IPS-18c (cell line): ENCODE results near the gene CNTNAP2.
"Not testable (repeated sequence)": the region's sequence is repeated elsewhere in the genome, so short reads cannot be mapped to it uniquely, and the experiment has no call there.

Experiments used
- H3K4me3 ChIP-seq: 2 replicates; pipeline ENCODE4 v1.7.0; 2013; ENCODE audit warnings: low read depth, mild to moderate bottlenecking, low read length, moderate library complexity; ENCODE audit not compliant: insufficient read depth
- H3K9me3 ChIP-seq: one replicate; pipeline ENCODE4 v1.6.1; 2013; ENCODE audit warnings: mild to moderate bottlenecking, low read length, moderate library complexity; ENCODE audit not compliant: control insufficient read depth, insufficient read depth

Gene CNTNAP2

DNA sequence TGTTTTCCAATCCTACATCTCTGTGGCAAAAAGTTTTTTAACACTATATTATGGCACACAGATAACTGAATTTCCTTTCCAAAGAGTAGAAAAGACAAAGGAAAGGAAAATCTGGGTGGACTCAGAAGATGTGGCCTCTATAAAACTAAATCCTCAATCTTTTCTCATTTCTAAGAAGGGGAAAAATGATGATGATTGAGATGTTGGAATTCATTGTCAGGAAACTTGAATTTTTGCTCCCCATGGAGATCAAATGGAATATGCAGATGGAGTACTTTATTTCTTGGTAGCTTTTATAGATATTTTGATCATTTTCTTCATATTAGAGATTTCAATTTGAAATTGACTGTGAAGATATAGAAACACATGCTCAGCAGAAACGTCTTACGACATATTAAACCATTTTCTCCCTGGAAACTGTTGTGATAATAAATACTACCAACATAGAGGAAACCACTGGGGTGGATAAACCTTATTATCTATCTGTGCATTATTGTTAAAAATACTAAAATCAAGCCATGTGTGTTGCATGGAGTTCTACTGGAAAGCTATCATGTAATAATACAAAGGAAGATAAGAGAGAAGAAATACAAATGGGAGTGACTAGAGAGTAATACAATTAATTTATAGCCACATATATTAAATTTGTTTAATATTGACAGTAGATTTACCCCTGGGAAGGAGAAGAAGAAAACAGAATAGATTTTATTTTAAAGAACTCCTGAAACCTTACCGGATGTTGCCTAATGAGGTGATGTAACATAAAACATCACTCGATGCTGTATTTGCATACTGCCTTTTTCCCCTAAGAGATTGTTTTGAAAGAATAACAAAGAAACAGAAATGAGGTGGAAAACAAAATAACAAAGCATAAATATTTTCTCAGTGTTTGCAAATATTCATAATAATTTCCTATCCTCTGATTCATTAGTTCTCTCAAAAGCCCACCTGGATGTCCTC lies 1542.7 kb downstream of the CNTNAP2 start:
- H3K4me3 ChIP-seq: no peak overlapping the region
- H3K9me3 ChIP-seq: no peaks in the 10 kb centered on the region

DNA sequence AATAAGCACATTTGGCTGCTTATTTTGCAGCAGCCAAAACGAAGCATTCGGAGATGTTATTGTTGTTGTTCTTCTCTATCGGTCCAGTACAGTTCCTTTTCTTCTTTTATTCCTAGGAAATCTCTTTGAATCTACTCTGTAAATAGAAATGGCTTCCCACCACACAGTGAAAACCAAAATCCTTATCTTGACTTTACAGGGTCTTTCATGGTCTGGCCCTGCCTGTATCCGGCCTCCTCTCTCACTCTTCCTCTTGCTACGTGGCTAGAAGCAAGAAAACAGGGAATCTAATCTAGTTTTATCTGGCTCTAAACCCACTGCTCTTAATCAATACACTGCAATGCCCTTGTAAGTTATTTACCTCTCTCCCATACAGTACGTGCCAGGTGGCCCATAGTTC lies 1547.9 kb downstream of the CNTNAP2 start:
- Histone ChIP-seq H3K4me3 (no peak overlapping the region), H3K9me3 (no peaks in the 10 kb centered on the region)

DNA sequence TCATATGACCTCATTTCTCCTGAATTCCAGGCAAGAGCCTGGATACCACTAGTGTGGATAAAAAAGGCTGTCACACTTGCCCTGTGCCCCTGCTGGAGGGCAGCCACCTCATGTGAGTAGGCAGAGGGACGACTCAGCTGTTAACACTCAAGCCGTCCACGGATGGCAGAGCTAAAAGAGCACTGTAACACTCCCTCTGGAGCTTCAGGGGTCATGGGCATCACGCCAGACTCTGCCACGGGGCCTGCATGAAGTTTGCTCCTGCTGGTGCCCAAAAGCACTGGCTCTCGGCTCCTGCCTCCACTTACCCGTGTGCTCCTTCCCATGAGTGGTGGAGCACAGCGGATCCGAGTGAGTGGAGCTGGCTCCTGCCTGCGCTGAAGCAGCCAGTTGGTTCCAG lies 1554.2 kb downstream of the CNTNAP2 start:
- H3K9me3 ChIP-seq: no peaks in the 10 kb centered on the region

DNA sequence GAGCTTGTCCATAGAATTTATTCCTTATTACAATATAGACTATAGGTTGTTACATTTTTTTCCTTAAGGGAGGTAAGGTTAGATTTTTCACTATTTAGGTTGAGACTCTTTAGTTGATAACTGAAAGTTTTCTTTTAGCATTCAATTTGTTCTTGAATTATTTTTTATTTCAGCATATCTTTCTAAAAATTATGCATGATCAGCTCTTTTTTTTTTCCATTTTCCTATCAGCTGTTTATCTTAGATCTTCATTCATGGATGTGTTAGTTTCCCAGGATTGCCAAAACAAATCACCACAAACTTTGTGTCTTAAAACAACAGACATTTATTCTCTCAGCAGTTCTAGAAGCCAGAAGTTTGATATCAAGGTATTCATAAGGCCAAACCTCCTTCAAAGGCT lies 1558.1 kb downstream of the CNTNAP2 start:
- Histone ChIP-seq H3K4me3 (no peak overlapping the region), H3K9me3 (no peaks in the 10 kb centered on the region)

More for the DNA sequence above, 1554.2 kb downstream of the CNTNAP2 start:
- no peak overlapping the region for H3K4me3 ChIP-seq

DNA sequence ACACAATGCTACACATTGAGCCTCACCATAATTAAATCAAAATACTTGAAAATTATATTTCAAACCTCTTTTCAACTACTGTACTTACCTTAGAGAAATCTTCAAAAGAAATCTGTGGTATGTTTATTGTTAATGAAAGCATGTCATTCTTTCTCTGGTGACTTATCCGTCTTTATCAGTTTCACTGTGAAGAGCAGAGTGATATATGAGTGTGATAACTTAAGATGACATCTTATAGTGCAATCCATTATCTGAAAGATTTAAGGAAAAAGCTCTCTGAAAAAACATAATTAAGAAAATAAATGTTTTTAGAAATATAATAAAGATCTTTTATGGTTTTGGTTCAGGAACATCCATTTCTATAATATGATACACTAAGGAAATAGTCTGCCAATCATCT lies 1562.3 kb downstream of the CNTNAP2 start:
- no peak overlapping the region for H3K4me3 ChIP-seq
- H3K9me3 ChIP-seq: no peaks in the 10 kb centered on the region

DNA sequence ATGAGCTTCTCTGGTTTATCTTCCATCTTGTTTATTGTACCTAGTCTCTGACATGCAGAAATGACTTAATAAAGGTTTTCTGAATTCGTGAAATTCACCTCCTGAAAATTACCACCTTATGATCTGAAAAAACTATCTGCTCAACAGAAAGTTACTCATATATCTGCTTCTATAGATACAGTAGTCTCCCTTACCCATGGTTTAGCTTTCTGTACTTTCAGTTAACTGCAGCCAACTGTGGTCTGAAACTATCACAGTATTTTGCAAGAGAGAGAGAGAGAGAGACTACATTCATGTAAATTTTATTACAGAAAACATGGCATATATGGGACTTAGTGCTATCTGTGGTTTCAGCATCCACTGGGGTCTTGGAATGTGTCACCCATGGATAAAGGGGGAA lies 1564.9 kb downstream of the CNTNAP2 start:
- no peak overlapping the region for H3K4me3 ChIP-seq
- H3K9me3 ChIP-seq: no peaks in the 10 kb centered on the region

DNA sequence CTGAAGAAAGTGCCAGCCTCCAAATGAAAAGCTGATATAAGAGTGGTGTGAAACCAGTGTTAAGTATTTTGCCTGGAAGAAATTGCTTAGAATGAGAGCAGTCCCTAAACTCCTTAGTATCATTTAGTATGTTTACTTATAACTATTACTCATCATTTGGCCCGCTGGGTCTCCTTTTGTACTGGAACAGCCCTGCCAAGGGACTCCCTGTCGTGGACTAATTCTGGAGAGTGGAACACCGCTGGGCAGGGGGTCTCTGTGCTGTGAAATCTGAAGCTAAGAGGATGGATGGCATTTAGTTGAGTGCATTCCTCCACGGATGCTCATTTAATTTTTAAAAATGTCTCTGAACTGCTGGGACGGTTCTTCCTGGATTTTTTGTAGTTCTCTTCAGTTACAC lies 1584.1 kb downstream of the CNTNAP2 start:
- no peak overlapping the region for H3K4me3 ChIP-seq
- no peaks in the 10 kb centered on the region for H3K9me3 ChIP-seq

DNA sequence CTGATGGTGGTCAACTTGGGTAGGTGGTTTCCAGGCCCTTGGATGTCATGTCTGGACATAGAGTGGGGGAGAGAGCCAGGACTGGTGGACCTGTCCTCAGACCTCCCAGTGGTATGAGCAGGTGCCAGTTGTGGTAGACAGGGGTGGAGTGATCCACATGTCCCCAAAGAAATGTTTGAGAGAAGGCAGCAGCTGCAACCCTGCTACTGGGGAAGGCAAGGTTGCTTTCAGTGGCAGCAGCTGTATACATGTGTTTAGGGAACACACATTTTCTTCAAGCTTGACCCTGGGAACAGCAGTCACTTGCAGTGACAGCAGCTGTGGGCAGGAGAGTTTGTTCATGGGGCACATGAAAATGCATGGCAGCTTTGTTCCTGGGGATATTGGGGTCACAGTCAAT lies 1591.3 kb downstream of the CNTNAP2 start:
- Histone ChIP-seq H3K9me3 (peaks cover 2% of the 10 kb centered on the region), H3K4me3 (no peak overlapping the region)

DNA sequence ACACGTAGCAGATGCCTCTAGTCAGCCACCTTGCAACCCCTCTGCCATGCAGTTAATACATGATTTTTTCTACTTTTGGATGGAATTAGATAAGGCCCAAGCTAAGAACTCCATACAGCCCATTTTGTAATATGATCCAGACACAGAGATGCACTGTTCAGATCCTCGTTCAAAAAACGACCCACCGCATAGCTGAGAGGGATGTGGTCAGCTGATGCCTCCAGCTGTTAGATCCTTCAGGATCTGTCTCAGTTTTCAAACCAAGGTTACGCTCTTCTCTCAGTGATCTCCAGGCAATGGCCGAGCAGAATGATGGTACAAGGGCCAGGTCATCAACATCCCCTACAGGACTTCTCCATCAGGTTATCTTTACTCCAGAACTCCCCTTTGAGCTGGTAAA lies 1592.3 kb downstream of the CNTNAP2 start:
- H3K9me3 ChIP-seq: peaks cover 2% of the 10 kb centered on the region
- H3K4me3 ChIP-seq: no peak overlapping the region

DNA sequence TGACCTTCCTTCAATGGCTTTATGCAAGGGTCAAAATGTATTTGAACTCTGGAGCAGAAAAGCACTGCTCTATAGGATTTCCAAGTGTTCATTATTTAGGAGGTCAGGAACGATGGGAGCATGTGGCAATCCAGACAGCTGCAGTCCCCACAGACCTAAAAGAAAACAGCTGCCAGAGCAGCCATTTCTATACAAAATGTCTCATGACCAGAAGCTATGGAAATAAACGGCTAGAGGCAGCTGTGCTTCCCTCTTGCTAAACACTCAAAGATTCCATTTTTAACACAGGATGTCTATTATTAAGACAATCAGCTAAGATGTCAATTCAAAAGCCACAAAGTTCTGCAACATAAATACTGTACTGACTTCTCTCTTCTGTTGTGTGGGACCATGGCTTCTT lies 1594.8 kb downstream of the CNTNAP2 start:
- peaks cover 2% of the 10 kb centered on the region for H3K9me3 ChIP-seq
- no peak overlapping the region for H3K4me3 ChIP-seq

DNA sequence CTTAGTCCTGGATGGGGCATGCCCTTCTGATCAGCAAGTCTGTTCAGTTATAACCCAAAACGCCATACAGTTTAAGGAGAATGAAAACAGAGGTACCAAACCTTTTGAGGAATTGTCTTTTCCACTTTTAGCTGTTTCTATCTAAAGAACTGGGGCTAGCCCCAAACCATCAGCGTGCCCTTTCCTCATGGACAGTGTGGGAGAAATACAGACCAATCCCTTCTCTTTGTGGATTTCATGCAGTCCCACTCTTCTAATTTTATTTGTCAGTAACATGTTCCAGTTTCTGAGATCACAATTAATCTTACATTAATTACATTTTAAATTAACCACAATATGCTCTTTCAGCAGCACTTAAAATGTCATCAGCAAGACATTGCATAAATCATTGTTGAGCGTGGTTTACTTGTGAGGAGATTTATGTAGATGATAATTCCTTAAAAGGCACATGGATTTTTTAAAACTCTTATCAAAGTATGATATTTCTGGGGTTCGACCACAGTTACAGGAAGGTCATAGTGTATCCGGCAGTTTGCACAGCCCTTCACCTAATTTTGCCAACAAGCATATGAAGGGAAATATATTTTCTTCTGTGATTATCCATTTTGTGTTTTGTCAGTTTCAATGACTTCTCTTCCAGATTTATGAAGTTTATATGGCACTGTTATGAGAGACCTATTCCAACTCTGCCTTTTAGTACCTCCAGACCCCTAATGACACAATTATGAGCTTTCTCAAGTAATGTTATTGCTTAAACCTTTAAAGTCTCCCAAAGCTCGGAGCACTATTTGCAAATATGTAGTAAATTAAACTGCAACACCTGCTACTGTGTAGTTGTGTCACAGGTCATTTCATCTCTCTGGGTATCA lies 1605.6 kb downstream of the CNTNAP2 start:
- H3K9me3 ChIP-seq: no peaks in the 10 kb centered on the region
- no peak overlapping the region for H3K4me3 ChIP-seq

DNA sequence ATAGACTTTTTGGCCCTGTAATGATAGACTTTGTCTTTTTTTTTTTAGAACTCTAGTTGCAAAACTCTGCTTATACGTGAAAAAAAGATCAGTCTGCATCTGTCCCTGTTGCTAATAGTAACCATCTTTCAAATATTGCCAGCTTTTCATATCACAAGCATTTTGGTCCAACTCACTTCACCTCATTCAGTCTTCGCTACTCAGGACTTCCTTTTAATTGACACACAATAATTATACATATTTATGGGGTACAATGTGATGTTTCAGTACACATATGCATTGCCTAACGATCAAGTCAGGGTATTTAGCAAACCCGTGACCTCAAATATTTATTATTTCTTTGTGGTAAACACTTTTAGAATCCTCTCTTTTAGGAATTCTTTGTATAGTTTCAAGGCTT lies 1606.9 kb downstream of the CNTNAP2 start:
- H3K4me3 ChIP-seq: no peak overlapping the region

DNA sequence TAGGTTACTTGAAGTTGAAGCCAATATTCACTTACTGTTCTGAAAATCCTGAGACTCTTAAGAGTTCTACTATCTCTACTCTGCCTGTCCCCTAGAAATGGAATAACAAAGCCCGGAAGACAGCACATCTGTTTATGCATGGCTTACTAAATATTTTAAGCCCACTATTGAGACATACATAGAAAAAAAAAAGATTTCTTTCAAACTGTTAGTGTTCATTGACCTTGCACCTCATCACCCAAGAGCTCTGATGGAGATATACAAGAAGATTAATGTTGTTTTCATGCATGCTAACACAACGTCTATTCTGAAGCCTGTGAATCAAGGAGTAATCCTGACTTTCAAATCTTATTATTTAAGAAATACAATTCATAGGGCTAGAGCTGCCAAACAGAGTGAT lies 1614.7 kb downstream of the CNTNAP2 start:
- no peaks in the 10 kb centered on the region for H3K9me3 ChIP-seq
- H3K4me3 ChIP-seq: no peak overlapping the region

More for the DNA sequence above, 1606.9 kb downstream of the CNTNAP2 start:
- H3K9me3 ChIP-seq: no peaks in the 10 kb centered on the region

DNA sequence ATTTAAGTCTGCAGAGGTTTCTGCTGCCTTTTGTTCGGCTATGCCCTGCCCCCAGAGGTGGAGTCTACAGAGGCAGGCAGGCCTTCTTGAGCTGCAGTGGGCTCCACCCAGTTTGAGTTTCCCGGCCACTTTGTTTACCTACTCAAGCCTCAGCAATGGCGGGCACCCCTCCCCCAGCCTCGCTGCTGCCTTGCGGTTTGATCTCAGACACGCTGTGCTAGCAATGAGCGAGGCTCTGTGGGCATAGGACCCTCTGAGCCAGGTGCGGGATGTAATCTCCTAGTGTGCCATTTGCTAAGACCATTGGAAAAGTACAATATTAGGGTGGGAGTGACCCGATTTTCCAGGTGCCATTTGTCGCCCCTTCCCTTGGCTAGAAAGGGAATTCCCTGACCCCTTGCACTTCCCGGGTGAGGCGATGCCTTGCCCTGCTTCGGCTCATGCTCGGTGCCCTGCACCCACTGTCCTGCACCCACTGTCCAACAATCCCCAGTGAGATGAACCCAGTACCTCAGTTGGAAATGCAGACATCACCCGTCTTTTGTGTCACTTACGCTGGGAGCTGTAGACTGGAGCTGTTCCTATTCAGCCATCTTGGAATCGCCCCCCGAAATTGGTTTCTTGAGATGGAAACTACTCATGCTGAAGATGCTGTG lies 1621.1 kb downstream of the CNTNAP2 start:
- H3K4me3 ChIP-seq, H3K9me3 ChIP-seq: not testable (repeated sequence)

DNA sequence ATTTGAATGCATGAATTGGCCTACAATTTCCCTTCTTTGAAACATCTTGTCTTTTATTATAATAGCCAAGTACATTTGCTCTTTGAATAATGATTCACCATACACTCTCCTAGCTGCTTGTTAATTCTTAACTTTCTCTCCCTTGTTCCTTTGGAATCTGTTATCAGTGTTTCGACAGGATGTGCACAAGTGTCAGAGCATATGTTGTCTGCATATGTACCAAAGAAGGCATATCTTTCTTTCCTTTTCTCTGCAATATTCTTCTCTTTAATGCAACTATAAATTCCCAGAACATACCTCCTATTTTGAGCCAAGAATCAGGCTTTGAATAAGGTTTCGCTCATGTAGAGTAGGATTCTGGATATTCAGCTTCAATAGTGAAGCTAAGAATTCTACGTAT lies 1625.7 kb downstream of the CNTNAP2 start:
- no peak overlapping the region for H3K4me3 ChIP-seq
- H3K9me3 ChIP-seq: no peaks in the 10 kb centered on the region

DNA sequence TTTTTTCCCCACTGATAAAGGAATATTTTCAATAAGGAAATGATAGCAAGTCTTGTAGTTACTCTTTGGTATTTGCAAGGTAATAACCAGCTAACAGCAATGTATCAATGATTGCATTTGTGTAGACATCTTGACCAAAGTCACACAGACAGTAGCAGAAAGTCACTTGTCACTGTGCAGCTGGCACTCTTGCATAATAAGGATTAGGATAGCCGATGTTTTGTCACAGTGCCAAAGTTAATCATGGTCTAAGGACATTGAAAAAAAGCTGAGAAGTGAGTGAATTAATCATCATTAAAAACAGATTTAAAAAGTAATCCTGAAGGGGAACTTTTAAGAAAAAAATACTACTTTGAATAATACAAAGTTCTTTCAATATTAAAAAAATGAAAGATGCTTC lies 1639.7 kb downstream of the CNTNAP2 start:
- Histone ChIP-seq H3K4me3 (no peak overlapping the region), H3K9me3 (no peaks in the 10 kb centered on the region)

DNA sequence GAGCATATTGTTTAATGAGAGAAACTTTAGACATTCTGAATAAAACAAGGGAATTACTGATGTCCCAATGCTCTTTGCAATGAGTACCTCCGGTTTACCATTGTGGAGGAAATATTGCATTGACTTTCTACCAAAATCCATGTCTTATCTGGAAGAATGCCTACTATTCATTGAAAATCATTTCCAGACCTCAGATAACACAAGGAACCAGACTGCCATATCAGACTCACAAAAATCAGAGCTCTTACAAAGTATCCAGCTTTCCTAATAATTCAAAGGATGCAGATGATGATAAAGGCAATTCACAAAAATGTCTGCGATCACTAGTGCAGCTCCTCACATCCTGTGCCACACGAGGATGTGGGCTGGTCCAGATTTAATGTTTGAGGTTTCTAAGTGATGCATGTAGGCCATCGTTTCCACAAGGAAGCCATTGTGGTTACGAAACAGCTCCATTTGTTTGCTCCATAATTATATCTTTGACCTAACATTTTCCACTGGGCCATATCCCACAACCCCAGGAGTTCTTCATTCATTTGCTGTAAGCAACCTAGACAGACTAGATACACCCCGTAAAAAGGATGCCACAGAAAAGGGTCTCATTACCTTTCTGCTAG lies 1642.8 kb downstream of the CNTNAP2 start:
- H3K4me3 ChIP-seq: no peak overlapping the region
- no peaks in the 10 kb centered on the region for H3K9me3 ChIP-seq
